ENCODE measurements around the gene RAB11FIP5.
"Not testable (repeated sequence)": the region's sequence is repeated elsewhere in the genome, so short reads cannot be mapped to it uniquely, and the experiment has no call there.

Gene RAB11FIP5

GRCh38 chr2:73069041-73069854 lies 43.5 kb downstream of the RAB11FIP5 start:
- Mint-ChIP-seq H3K36me3 (no peaks in the 10 kb centered on the region), H3K27ac (peak overlapping the region; percentile 8), H3K4me1 (peaks cover 27% of the 10 kb centered on the region), H3K4me3 (peak overlapping the region; percentile 83), H3K9me3 (no peaks in the 10 kb centered on the region), H3K27me3 (no peaks in the 10 kb centered on the region)

GRCh38 chr2:73068147-73068546 lies 44.6 kb downstream of the RAB11FIP5 start:
- Mint-ChIP-seq H3K27ac (no peak overlapping the region), H3K36me3 (no peaks in the 10 kb centered on the region), H3K4me1 (peaks cover 27% of the 10 kb centered on the region), H3K9me3 (no peaks in the 10 kb centered on the region), H3K4me3 (no peak overlapping the region), H3K27me3 (no peaks in the 10 kb centered on the region)

GRCh38 chr2:73067043-73067442 lies 45.7 kb downstream of the RAB11FIP5 start:
- Mint-ChIP-seq H3K4me1 (peaks cover 24% of the 10 kb centered on the region), H3K36me3 (no peaks in the 10 kb centered on the region), H3K27ac (no peak overlapping the region), H3K4me3 (no peak overlapping the region), H3K9me3 (no peaks in the 10 kb centered on the region), H3K27me3 (no peaks in the 10 kb centered on the region)

- not testable (repeated sequence) for H3K27ac Mint-ChIP-seq, H3K4me3 Mint-ChIP-seq, H3K9me3 Mint-ChIP-seq, H3K36me3 Mint-ChIP-seq, H3K27me3 Mint-ChIP-seq
- peaks cover 16% of the 10 kb centered on the region for H3K4me1 Mint-ChIP-seq
Measured at GRCh38 chr2:73065070-73065469, 47.7 kb downstream of the RAB11FIP5 start.

- H3K36me3 Mint-ChIP-seq, result no peaks in the 10 kb centered on the region
- no peak overlapping the region for H3K27ac Mint-ChIP-seq
- peaks cover 7% of the 10 kb centered on the region for H3K4me1 Mint-ChIP-seq
- no peak overlapping the region for H3K4me3 Mint-ChIP-seq
- H3K9me3 Mint-ChIP-seq, result no peaks in the 10 kb centered on the region
- no peaks in the 10 kb centered on the region for H3K27me3 Mint-ChIP-seq
Measured at GRCh38 chr2:73063909-73064875, 48.6 kb downstream of the RAB11FIP5 start.

GRCh38 chr2:73063472-73063871 lies 49.3 kb downstream of the RAB11FIP5 start:
- Mint-ChIP-seq H3K27ac (no peak overlapping the region), H3K4me1 (peaks cover 2% of the 10 kb centered on the region), H3K27me3 (no peaks in the 10 kb centered on the region), H3K4me3 (no peak overlapping the region), H3K36me3 (no peaks in the 10 kb centered on the region), H3K9me3 (no peaks in the 10 kb centered on the region)

GRCh38 chr2:73059106-73059505 lies 53.6 kb downstream of the RAB11FIP5 start:
- H3K36me3 Mint-ChIP-seq, result peaks cover 15% of the 10 kb centered on the region
- no peaks in the 10 kb centered on the region for H3K27me3 Mint-ChIP-seq
- no peaks in the 10 kb centered on the region for H3K9me3 Mint-ChIP-seq
- no peaks in the 10 kb centered on the region for H3K4me1 Mint-ChIP-seq
- no peak overlapping the region for H3K27ac Mint-ChIP-seq
- no peak overlapping the region for H3K4me3 Mint-ChIP-seq

GRCh38 chr2:73054980-73055379 lies 57.8 kb downstream of the RAB11FIP5 start:
- Mint-ChIP-seq H3K27ac (no peak overlapping the region), H3K4me1 (no peaks in the 10 kb centered on the region), H3K4me3 (no peak overlapping the region), H3K27me3 (no peaks in the 10 kb centered on the region), H3K36me3 (peaks cover 15% of the 10 kb centered on the region), H3K9me3 (no peaks in the 10 kb centered on the region)

- no peak overlapping the region for H3K27ac Mint-ChIP-seq
- peaks cover 15% of the 10 kb centered on the region for H3K36me3 Mint-ChIP-seq
- H3K4me1 Mint-ChIP-seq, result no peaks in the 10 kb centered on the region
- no peaks in the 10 kb centered on the region for H3K9me3 Mint-ChIP-seq
- H3K4me3 Mint-ChIP-seq, result no peak overlapping the region
- no peaks in the 10 kb centered on the region for H3K27me3 Mint-ChIP-seq
Measured at GRCh38 chr2:73053316-73054114, 59.2 kb downstream of the RAB11FIP5 start.

- H3K27ac Mint-ChIP-seq, result no peak overlapping the region
- no peaks in the 10 kb centered on the region for H3K4me1 Mint-ChIP-seq
- H3K9me3 Mint-ChIP-seq, result no peaks in the 10 kb centered on the region
- H3K4me3 Mint-ChIP-seq, result no peak overlapping the region
- no peaks in the 10 kb centered on the region for H3K27me3 Mint-ChIP-seq
- no peaks in the 10 kb centered on the region for H3K36me3 Mint-ChIP-seq
Measured at GRCh38 chr2:73050121-73050545, 62.6 kb downstream of the RAB11FIP5 start.

GRCh38 chr2:73043929-73044832 lies 68.6 kb downstream of the RAB11FIP5 start:
- no peak overlapping the region for H3K27ac Mint-ChIP-seq
- H3K4me3 Mint-ChIP-seq, result no peak overlapping the region

GRCh38 chr2:73043276-73043675 lies 69.5 kb downstream of the RAB11FIP5 start:
- Mint-ChIP-seq H3K4me3 (no peak overlapping the region), H3K36me3 (no peaks in the 10 kb centered on the region), H3K9me3 (no peaks in the 10 kb centered on the region), H3K27ac (no peak overlapping the region), H3K4me1 (no peaks in the 10 kb centered on the region), H3K27me3 (no peaks in the 10 kb centered on the region)

More at GRCh38 chr2:73043929-73044832, 68.6 kb downstream of the RAB11FIP5 start:
- Mint-ChIP-seq H3K9me3 (no peaks in the 10 kb centered on the region), H3K4me1 (no peaks in the 10 kb centered on the region), H3K27me3 (no peaks in the 10 kb centered on the region), H3K36me3 (no peaks in the 10 kb centered on the region)

- Mint-ChIP-seq H3K4me3 (no peak overlapping the region), H3K9me3 (no peaks in the 10 kb centered on the region), H3K4me1 (no peaks in the 10 kb centered on the region), H3K27ac (no peak overlapping the region), H3K27me3 (no peaks in the 10 kb centered on the region), H3K36me3 (no peaks in the 10 kb centered on the region)
Measured at GRCh38 chr2:73037947-73038585, 74.7 kb downstream of the RAB11FIP5 start.

- no peaks in the 10 kb centered on the region for H3K36me3 Mint-ChIP-seq
- no peaks in the 10 kb centered on the region for H3K9me3 Mint-ChIP-seq
- H3K27me3 Mint-ChIP-seq, result no peaks in the 10 kb centered on the region
- H3K4me3 Mint-ChIP-seq, result no peak overlapping the region
- H3K27ac Mint-ChIP-seq, result no peak overlapping the region
- no peaks in the 10 kb centered on the region for H3K4me1 Mint-ChIP-seq
Measured at GRCh38 chr2:73036766-73037165, 76.0 kb downstream of the RAB11FIP5 start.

All from activated naive CD4-positive, alpha-beta T cell treated with anti-CD3 and anti-CD28 coated beads, Interleukin-2, amount 50 U/mL, for 24 hours (primary cell).